ENCODE data around the gene ARHGAP22. TPM values are rescaled to one million over a fixed set of nuclear protein-coding genes. Genes with fewer than 3 reads are reported as not detected.

ARHGAP22 gene
- total RNA-seq, 1 donor from 2014 or later: 6.2 TPM

DNA sequence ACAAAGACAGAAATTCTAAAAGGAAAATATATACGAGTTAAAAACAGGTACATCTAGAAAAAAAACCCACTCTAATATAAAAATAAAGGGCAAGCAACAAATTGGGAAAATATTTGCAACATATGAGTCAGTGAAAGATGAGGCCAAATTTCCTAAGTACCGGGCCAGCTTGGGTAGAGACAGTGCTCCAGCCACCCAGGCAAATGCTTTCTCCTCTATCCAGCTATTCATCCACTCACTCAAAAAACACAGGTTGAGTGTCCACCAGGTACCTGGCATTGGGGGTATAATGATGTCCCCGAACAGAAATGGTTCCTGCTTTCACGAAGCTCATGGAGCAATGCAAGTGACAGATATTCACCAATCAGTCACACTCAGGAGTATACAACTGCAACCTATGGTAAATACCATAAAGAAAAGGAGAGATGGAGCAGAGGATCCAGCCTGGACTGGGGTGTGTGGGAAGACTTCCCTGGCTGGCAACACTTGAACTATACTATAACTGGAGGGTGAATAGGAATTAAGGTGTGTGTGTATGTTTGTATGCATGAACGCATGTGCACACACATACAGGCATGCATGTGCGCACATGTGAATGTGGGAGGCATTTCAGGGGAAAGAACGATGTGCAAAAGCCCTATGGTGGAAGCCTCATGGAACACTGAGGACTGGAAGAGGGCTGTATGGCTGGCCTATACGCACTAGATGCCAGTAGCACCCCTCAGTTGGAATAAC is 2.3 kb downstream of the ARHGAP22 start:
- Histone ChIP-seq H3K27ac (ENCODE audit: low read depth, low read length) (no peak overlapping the region), H3K4me3 (ENCODE audit: insufficient read depth, low read depth, low read length) (peak overlapping the region; percentile 90), H3K9me3 (ENCODE audit: insufficient read depth, low read depth, low read length) (no peaks in the 10 kb centered on the region), H2AFZ (ENCODE audit: low read depth, low read length) (no peak overlapping the region), H3K4me1 (ENCODE audit: insufficient read depth, low read length) (peaks cover 47% of the 10 kb centered on the region), H3K79me2 (ENCODE audit: insufficient read depth, low read length) (peaks cover 74% of the 10 kb centered on the region), H3K36me3 (ENCODE audit: insufficient read depth, low read length) (peaks cover 3% of the 10 kb centered on the region), H3K27me3 (ENCODE audit: insufficient read depth, low read length) (no peaks in the 10 kb centered on the region), H3K4me2 (ENCODE audit: low read length) (peak overlapping the region; percentile 90), H3K9ac (ENCODE audit: low read length) (peak overlapping the region; percentile 7), H4K20me1 (ENCODE audit: insufficient read depth, low read length) (peaks cover 48% of the 10 kb centered on the region)
- DNase-seq (ENCODE audit: low read depth) (no peak), FAIRE-seq (no peak)
- Mint-ChIP-seq H3K9me3 (ENCODE audit: unreplicated experiment) (peaks cover 3% of the 10 kb centered on the region), H3K36me3 (ENCODE audit: low read depth, unreplicated experiment) (peaks cover 5% of the 10 kb centered on the region), H3K27ac (ENCODE audit: unreplicated experiment) (no peak overlapping the region), H3K27me3 (ENCODE audit: low read depth, unreplicated experiment) (peaks cover 21% of the 10 kb centered on the region), H3K4me3 (ENCODE audit: unreplicated experiment) (no peak overlapping the region), H3K4me1 (ENCODE audit: low read depth, unreplicated experiment) (peaks cover 23% of the 10 kb centered on the region)
- TF ChIP-seq EZH2 (IDR thresholded peaks at IDR 0.05; ENCODE audit: insufficient read depth, low read length): no peak
- TF ChIP-seq, protein P1, sequence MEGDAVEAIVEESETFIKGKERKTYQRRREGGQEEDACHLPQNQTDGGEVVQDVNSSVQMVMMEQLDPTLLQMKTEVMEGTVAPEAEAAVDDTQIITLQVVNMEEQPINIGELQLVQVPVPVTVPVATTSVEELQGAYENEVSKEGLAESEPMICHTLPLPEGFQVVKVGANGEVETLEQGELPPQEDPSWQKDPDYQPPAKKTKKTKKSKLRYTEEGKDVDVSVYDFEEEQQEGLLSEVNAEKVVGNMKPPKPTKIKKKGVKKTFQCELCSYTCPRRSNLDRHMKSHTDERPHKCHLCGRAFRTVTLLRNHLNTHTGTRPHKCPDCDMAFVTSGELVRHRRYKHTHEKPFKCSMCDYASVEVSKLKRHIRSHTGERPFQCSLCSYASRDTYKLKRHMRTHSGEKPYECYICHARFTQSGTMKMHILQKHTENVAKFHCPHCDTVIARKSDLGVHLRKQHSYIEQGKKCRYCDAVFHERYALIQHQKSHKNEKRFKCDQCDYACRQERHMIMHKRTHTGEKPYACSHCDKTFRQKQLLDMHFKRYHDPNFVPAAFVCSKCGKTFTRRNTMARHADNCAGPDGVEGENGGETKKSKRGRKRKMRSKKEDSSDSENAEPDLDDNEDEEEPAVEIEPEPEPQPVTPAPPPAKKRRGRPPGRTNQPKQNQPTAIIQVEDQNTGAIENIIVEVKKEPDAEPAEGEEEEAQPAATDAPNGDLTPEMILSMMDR (IDR thresholded peaks at IDR 0.05; ENCODE audit: insufficient read depth, low read depth, low read length): no peak

- Histone ChIP-seq H3K79me2 (ENCODE audit: insufficient read depth, low read length) (peaks cover 82% of the 10 kb centered on the region), H2AFZ (ENCODE audit: low read depth, low read length) (no peak overlapping the region), H3K9ac (ENCODE audit: low read length) (no peak overlapping the region), H4K20me1 (ENCODE audit: insufficient read depth, low read length) (peaks cover 56% of the 10 kb centered on the region), H3K9me3 (ENCODE audit: insufficient read depth, low read depth, low read length) (no peaks in the 10 kb centered on the region), H3K4me1 (ENCODE audit: insufficient read depth, low read length) (peaks cover 40% of the 10 kb centered on the region), H3K4me2 (ENCODE audit: low read length) (peak overlapping the region; percentile 90), H3K27ac (ENCODE audit: low read depth, low read length) (no peak overlapping the region), H3K4me3 (ENCODE audit: insufficient read depth, low read depth, low read length) (peak overlapping the region; percentile 90), H3K36me3 (ENCODE audit: insufficient read depth, low read length) (peaks cover 3% of the 10 kb centered on the region), H3K27me3 (ENCODE audit: insufficient read depth, low read length) (no peaks in the 10 kb centered on the region)
- Mint-ChIP-seq H3K36me3 (ENCODE audit: low read depth, unreplicated experiment) (peaks cover 5% of the 10 kb centered on the region), H3K27ac (ENCODE audit: unreplicated experiment) (no peak overlapping the region), H3K9me3 (ENCODE audit: unreplicated experiment) (peaks cover 3% of the 10 kb centered on the region), H3K4me3 (ENCODE audit: unreplicated experiment) (no peak overlapping the region), H3K4me1 (ENCODE audit: low read depth, unreplicated experiment) (peaks cover 18% of the 10 kb centered on the region), H3K27me3 (ENCODE audit: low read depth, unreplicated experiment) (peaks cover 25% of the 10 kb centered on the region)
- TF ChIP-seq, protein P1 (IDR thresholded peaks at IDR 0.05; ENCODE audit: insufficient read depth, low read depth, low read length): no peak
- no peak for TF ChIP-seq EZH2 (IDR thresholded peaks at IDR 0.05; ENCODE audit: insufficient read depth, low read length)
- DNase-seq (ENCODE audit: low read depth): no peak
- FAIRE-seq: no peak
Observed at GRCh38 chr10:48601789-48602188, 3.1 kb downstream of the ARHGAP22 start.

Measured in astrocyte (in vitro differentiated cells and primary cell).